ENCODE results near the gene GUCA2B. TPM values are rescaled to one million over a fixed set of nuclear protein-coding genes. Genes with fewer than 3 reads are reported as not detected.

GUCA2B gene
- polyA plus RNA-seq, 2 donors: not detected

DNA sequence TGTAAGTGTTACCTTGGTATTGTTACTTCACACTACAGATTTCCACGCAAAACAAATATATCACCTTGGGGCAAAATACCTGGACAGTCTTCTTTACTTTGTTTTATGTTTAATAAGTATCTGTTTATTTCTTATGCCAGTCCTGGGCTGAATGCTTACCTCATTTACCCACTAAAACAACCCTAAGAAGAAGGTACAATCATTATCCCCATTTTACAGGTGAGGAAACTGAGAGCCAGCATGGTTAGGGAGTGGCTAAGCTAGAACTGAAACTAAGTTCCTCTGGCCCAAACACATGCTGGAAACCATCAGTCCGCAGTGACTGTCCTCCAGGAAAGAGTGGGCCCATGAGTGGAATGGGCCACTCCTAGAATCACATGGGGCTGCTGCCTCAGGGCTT lies 13.0 kb upstream of the GUCA2B start:
- WGBS, 2 donors: 89 to 92% methylated on average over 2 of the region's 2 CpGs
- Histone ChIP-seq H3K9me3 (ENCODE audit: control insufficient read depth in 2 of 2, insufficient read depth in 1 of 2, low read depth in 1 of 2, low read length in 1 of 2) (peaks cover 0 to 2% of the 10 kb centered on the region in 2 donors), H3K36me3 (ENCODE audit: control insufficient read depth in 2 of 2, insufficient read depth in 2 of 2, low read length in 1 of 2) (no peaks in the 10 kb centered on the region), H3K4me3 (ENCODE audit: low read depth in 1 of 2, low read length in 2 of 2) (no peak overlapping the region), H3K27ac (ENCODE audit: low read depth in 2 of 2, low read length in 1 of 2) (no peak overlapping the region), H3K27me3 (ENCODE audit: control insufficient read depth in 1 of 2, insufficient read depth in 2 of 2, low read length in 2 of 2) (peaks cover 0 to 4% of the 10 kb centered on the region in 2 donors), H3K4me1 (ENCODE audit: control insufficient read depth in 2 of 2, insufficient read depth in 2 of 2, low read length in 1 of 2) (no peaks in the 10 kb centered on the region)

- peaks cover 0 to 4% of the 10 kb centered on the region in 2 donors for H3K27me3 ChIP-seq (ENCODE audit: control insufficient read depth in 1 of 2, insufficient read depth in 2 of 2, low read length in 2 of 2)
- H3K27ac ChIP-seq (ENCODE audit: low read depth in 2 of 2, low read length in 1 of 2): no peak overlapping the region
- WGBS, 2 donors: 84 to 87% methylated on average over 5 of the region's 5 CpGs
- no peak overlapping the region for H3K4me3 ChIP-seq (ENCODE audit: low read depth in 1 of 2, low read length in 2 of 2)
- peaks cover 2 to 4% of the 10 kb centered on the region in 2 donors for H3K4me1 ChIP-seq (ENCODE audit: control insufficient read depth in 2 of 2, insufficient read depth in 2 of 2, low read length in 1 of 2)
- peaks cover 0 to 2% of the 10 kb centered on the region in 2 donors for H3K9me3 ChIP-seq (ENCODE audit: control insufficient read depth in 2 of 2, insufficient read depth in 1 of 2, low read depth in 1 of 2, low read length in 1 of 2)
- no peaks in the 10 kb centered on the region for H3K36me3 ChIP-seq (ENCODE audit: control insufficient read depth in 2 of 2, insufficient read depth in 2 of 2, low read length in 1 of 2)
These were observed 11.2 kb upstream of the GUCA2B start for GRCh38 chr1:42141978-42142377.

DNA sequence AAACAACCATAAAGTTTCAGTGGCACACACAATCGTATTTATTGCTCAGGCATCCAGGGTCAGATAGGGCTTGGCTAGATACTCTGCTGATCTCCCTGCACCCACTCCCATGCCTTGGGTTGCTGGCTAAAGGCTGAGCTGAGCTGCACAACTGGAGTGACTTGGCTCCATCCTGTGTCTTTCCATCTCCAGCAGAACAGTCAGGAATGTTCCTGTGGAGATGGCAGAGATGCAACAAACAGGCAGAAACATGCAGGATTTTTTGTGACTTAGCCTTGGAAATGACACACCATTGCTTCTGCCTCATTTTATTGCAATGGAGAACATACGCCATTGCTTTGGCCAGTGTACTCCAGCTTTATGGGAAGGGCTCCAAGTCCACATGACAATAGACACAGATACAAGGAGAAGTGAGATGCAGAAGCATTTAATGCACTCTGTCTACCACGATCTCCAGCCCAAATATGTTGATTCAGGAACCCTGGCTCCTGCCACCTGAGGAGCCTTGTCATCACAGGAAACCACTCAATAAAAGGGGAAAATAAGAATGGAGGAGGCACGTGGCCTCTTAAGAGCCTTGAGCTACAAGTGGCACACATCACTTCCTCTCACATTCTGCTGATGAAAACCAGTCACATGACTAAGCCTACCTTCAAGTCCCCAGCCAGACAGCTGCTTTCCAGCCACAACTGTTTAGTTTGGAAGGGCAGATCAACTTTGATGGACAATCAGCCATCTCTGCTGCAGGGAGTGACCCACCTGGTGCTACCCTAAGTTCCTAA lies 10.1 kb upstream of the GUCA2B start:
- H3K9me3 ChIP-seq (ENCODE audit: control insufficient read depth in 2 of 2, insufficient read depth in 1 of 2, low read depth in 1 of 2, low read length in 1 of 2): peaks cover 0 to 2% of the 10 kb centered on the region in 2 donors

DNA sequence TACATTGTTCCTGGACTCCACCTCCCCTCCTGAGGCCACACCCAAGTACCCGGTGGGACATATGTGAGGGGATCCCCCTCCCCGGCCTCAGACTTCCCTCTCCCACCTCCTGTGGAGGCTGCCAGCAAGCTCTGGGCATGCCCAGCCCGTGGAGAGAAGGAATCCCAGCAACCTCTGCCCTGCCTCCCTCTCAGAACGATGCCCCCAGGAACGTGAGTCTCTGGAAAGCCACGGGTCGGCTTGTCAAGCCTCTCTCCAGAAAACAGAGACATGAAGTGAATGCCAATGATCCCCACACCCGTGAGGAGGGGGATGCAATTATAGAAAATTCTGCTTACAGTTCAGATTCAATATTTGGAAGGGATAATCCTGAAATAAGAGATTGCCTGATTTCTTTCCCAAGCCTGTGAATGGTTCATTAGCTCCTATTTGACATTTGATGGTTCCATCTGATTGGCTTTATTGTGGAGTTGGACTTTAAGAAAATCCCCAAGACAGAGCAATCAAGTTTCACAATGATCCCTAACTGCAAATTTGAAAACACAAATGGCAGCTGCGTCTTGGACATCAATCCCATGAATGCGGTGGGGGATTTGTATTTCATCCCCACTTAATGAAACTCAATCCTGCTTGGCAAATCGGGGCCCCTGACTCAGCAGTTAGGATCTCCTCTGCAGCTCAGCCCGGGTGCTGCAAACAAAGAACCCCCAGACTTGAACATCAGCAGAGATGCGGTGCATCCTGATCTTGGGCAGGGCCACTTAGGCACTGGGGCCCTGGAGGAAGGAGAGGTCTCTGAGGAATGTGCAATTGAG lies 9.1 kb upstream of the GUCA2B start:
- no peaks in the 10 kb centered on the region for H3K36me3 ChIP-seq (ENCODE audit: control insufficient read depth in 2 of 2, insufficient read depth in 2 of 2, low read length in 1 of 2)
- peaks cover 0 to 2% of the 10 kb centered on the region in 2 donors for H3K9me3 ChIP-seq (ENCODE audit: control insufficient read depth in 2 of 2, insufficient read depth in 1 of 2, low read depth in 1 of 2, low read length in 1 of 2)
- peaks cover 0 to 4% of the 10 kb centered on the region in 2 donors for H3K27me3 ChIP-seq (ENCODE audit: control insufficient read depth in 1 of 2, insufficient read depth in 2 of 2, low read length in 2 of 2)
- peaks cover 2 to 4% of the 10 kb centered on the region in 2 donors for H3K4me1 ChIP-seq (ENCODE audit: control insufficient read depth in 2 of 2, insufficient read depth in 2 of 2, low read length in 1 of 2)
- no peak overlapping the region for H3K27ac ChIP-seq (ENCODE audit: low read depth in 2 of 2, low read length in 1 of 2)
- WGBS, 2 donors: 41 to 43% methylated on average over 13 of the region's 13 CpGs
- no peak overlapping the region for H3K4me3 ChIP-seq (ENCODE audit: low read depth in 1 of 2, low read length in 2 of 2)

More for the DNA sequence above, 10.1 kb upstream of the GUCA2B start:
- Histone ChIP-seq H3K27me3 (ENCODE audit: control insufficient read depth in 1 of 2, insufficient read depth in 2 of 2, low read length in 2 of 2) (peaks cover 0 to 4% of the 10 kb centered on the region in 2 donors), H3K27ac (ENCODE audit: low read depth in 2 of 2, low read length in 1 of 2) (no peak overlapping the region), H3K36me3 (ENCODE audit: control insufficient read depth in 2 of 2, insufficient read depth in 2 of 2, low read length in 1 of 2) (no peaks in the 10 kb centered on the region), H3K4me1 (ENCODE audit: control insufficient read depth in 2 of 2, insufficient read depth in 2 of 2, low read length in 1 of 2) (peaks cover 2 to 4% of the 10 kb centered on the region in 2 donors), H3K4me3 (ENCODE audit: low read depth in 1 of 2, low read length in 2 of 2) (no peak overlapping the region)
- WGBS, 2 donors: 29 to 42% methylated on average over 4 of the region's 4 CpGs

DNA sequence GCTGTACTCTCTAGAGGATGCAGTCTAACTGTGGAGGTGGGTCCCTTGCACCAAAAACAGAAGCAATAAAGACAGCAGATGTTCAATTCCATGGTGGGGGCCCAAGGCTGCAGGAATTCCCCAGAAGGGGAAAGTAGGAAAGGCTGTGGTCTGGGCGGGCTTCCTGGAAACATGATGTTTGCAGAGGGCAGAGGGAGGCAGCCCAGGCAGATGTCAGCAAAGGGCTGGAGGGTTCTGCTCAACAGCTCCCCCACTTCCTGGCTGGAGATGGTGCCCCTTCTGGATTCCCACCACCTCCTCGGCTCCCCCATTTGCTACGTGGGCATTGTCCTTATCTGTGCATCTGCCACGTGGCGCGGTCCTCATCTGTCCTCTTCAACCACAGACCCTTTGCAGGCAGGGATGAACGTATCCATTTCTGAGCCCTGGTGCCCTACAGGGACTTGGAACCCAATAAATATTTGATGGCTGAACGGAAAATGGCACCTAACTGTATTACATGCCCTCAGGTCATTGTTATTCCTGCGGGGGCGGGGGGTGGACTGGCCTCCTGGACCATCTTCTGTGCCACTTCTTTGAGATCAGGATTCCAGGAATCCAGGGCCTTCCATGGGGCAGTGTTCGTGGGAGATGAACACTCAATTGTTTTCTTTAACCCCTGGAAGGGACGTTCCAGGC lies 8.4 kb upstream of the GUCA2B start:
- no peaks in the 10 kb centered on the region for H3K36me3 ChIP-seq (ENCODE audit: control insufficient read depth in 2 of 2, insufficient read depth in 2 of 2, low read length in 1 of 2)
- H3K27ac ChIP-seq (ENCODE audit: low read depth in 2 of 2, low read length in 1 of 2): no peak overlapping the region
- peaks cover 2 to 4% of the 10 kb centered on the region in 2 donors for H3K4me1 ChIP-seq (ENCODE audit: control insufficient read depth in 2 of 2, insufficient read depth in 2 of 2, low read length in 1 of 2)
- 71 to 78% methylated on average over 12 of the region's 12 CpGs for WGBS, 2 donors
- peaks cover 0 to 4% of the 10 kb centered on the region in 2 donors for H3K27me3 ChIP-seq (ENCODE audit: control insufficient read depth in 1 of 2, insufficient read depth in 2 of 2, low read length in 2 of 2)
- H3K4me3 ChIP-seq (ENCODE audit: low read depth in 1 of 2, low read length in 2 of 2): no peak overlapping the region
- peaks cover 0 to 2% of the 10 kb centered on the region in 2 donors for H3K9me3 ChIP-seq (ENCODE audit: control insufficient read depth in 2 of 2, insufficient read depth in 1 of 2, low read depth in 1 of 2, low read length in 1 of 2)

DNA sequence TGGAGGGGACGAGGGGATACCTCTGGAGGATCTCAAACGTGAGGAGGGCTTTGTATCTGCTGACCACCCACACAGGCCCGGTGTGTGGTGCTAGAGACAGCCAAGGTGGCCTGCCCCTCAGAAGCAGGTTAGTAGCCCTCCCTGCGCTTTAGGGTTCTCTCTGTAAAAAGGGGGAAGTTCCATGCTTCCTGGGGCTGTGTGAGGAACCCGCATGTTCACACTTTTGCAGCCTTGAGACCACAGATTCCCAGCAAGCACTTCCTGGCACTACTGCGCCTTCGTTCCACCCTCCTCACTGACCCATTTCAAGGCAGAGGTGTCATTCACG lies 7.9 kb upstream of the GUCA2B start:
- Histone ChIP-seq H3K36me3 (ENCODE audit: control insufficient read depth in 2 of 2, insufficient read depth in 2 of 2, low read length in 1 of 2) (no peaks in the 10 kb centered on the region), H3K27me3 (ENCODE audit: control insufficient read depth in 1 of 2, insufficient read depth in 2 of 2, low read length in 2 of 2) (peaks cover 0 to 4% of the 10 kb centered on the region in 2 donors), H3K9me3 (ENCODE audit: control insufficient read depth in 2 of 2, insufficient read depth in 1 of 2, low read depth in 1 of 2, low read length in 1 of 2) (peaks cover 0 to 2% of the 10 kb centered on the region in 2 donors), H3K4me3 (ENCODE audit: low read depth in 1 of 2, low read length in 2 of 2) (no peak overlapping the region), H3K4me1 (ENCODE audit: control insufficient read depth in 2 of 2, insufficient read depth in 2 of 2, low read length in 1 of 2) (peaks cover 2 to 4% of the 10 kb centered on the region in 2 donors), H3K27ac (ENCODE audit: low read depth in 2 of 2, low read length in 1 of 2) (no peak overlapping the region)
- 72 to 74% methylated on average over 8 of the region's 8 CpGs for WGBS, 2 donors

DNA sequence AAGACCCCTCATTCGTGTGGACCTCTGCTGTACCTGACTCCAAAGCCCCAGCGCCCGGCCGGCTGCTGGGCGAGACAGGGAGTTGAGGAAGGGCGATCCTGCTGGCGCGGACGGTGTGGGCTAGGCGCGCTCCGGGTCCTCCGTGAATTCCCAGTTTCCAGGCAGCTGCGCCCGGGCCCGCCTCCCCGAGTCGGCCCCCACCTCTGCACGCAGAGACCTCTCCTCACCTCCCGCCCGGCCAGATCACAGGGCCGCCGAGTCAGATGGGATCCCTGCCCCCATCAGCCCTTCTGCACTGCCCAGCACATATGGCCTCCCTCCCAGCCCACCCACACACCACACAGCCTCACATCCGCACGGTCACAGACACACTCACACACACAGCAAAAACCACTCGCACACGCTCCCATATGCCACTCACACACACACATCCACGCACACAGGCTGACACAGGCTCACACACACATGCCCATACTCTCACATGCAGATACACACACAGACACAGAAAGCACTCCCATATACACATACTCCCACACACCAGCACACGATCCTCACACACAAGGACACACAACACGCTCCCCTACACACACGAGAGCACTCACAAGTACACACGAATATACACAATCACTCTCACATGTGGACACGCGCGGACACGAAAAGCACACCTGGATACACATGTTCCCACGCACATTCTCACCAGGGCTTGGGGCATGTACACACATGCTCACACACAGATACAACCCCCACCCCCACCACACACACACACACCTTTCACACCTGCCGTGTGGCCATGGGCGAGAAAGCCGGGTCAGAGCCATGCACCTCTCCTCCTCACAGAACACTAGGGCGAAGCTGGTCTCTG lies 7.2 kb upstream of the GUCA2B start:
- H3K27ac ChIP-seq (ENCODE audit: low read depth in 2 of 2, low read length in 1 of 2): no peak overlapping the region
- 58% methylated on average over 39 to 41 of the region's 41 CpGs for WGBS, 2 donors
- no peaks in the 10 kb centered on the region for H3K36me3 ChIP-seq (ENCODE audit: control insufficient read depth in 2 of 2, insufficient read depth in 2 of 2, low read length in 1 of 2)
- peaks cover 0 to 4% of the 10 kb centered on the region in 2 donors for H3K27me3 ChIP-seq (ENCODE audit: control insufficient read depth in 1 of 2, insufficient read depth in 2 of 2, low read length in 2 of 2)
- peaks cover 0 to 2% of the 10 kb centered on the region in 2 donors for H3K9me3 ChIP-seq (ENCODE audit: control insufficient read depth in 2 of 2, insufficient read depth in 1 of 2, low read depth in 1 of 2, low read length in 1 of 2)
- H3K4me3 ChIP-seq (ENCODE audit: low read depth in 1 of 2, low read length in 2 of 2): no peak overlapping the region
- peaks cover 2 to 4% of the 10 kb centered on the region in 2 donors for H3K4me1 ChIP-seq (ENCODE audit: control insufficient read depth in 2 of 2, insufficient read depth in 2 of 2, low read length in 1 of 2)

DNA sequence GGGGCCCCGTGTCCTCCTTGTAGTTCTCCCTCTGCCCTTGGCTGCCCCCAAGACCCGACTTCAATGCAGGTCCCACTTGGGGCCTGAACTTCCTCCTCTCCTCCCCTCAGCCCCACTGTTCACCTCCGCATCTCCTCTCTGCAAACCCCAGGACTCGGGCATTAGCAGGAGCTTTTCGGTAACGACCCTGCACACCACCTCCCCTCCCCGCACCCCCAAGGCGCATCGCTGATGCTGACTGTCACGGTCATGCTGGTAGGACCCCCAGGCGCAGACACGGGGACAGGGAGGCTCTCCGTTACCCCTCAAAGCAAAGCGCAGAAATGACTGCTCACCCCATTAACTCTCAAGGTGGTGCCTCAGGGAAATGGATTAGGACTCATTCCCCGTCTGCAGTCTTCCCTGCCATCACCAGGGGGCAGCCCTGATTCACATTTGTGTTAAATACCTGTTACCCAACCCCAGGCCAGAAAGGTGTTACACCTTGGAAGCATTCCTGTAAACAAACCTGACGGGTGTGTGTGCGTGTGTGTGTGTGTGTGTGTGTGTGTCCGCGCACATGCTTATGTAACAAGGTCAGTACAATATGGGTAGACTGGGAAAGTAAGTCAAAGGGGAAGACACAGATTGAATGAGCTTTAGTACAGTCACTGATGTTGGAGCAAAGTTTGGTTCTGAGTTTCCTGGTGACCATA lies 6.4 kb upstream of the GUCA2B start:
- H3K36me3 ChIP-seq (ENCODE audit: control insufficient read depth in 2 of 2, insufficient read depth in 2 of 2, low read length in 1 of 2): no peaks in the 10 kb centered on the region
- peaks cover 0 to 2% of the 10 kb centered on the region in 2 donors for H3K9me3 ChIP-seq (ENCODE audit: control insufficient read depth in 2 of 2, insufficient read depth in 1 of 2, low read depth in 1 of 2, low read length in 1 of 2)
- peaks cover 0 to 4% of the 10 kb centered on the region in 2 donors for H3K27me3 ChIP-seq (ENCODE audit: control insufficient read depth in 1 of 2, insufficient read depth in 2 of 2, low read length in 2 of 2)
- H3K4me3 ChIP-seq (ENCODE audit: low read depth in 1 of 2, low read length in 2 of 2): no peak overlapping the region
- 19 to 25% methylated on average over 19 of the region's 19 CpGs for WGBS, 2 donors
- H3K27ac ChIP-seq (ENCODE audit: low read depth in 2 of 2, low read length in 1 of 2): no peak overlapping the region
- H3K4me1 ChIP-seq (ENCODE audit: control insufficient read depth in 2 of 2, insufficient read depth in 2 of 2, low read length in 1 of 2): peaks cover 2 to 4% of the 10 kb centered on the region in 2 donors

Measured in esophagus (tissue), 2 donors.